Ovary (tissue), 9 donors: ENCODE results near the gene ANKRD33B. TPM values are rescaled to one million over a fixed set of nuclear protein-coding genes. Genes with fewer than 3 reads are reported as not detected.

Source experiments
- DNase-seq, 5 donors: peaks; one replicate each; pipeline ENCODE4 v3.0.0-alpha.2; 2019 to 2020
- H3K27ac ChIP-seq, 2 donors: fragments of 200-600 bp; one replicate each; pipeline versions ENCODE4 v1.5.1 to v1.8.0; 2019 to 2022
- H3K27me3 ChIP-seq: fragments of 200-600 bp; one replicate; pipeline ENCODE4 v1.8.0; 2022
- H3K36me3 ChIP-seq: fragments of 200-600 bp; sonication (generic); one replicate; pipeline ENCODE4 v1.5.1; 2019
- H3K4me1 ChIP-seq: one replicate; pipeline ENCODE4 v1.8.1; 2013; ENCODE audit warnings: mild to moderate bottlenecking, moderate library complexity; ENCODE audit not compliant: insufficient read depth
- H3K4me3 ChIP-seq: fragments of 200-600 bp; sonication (generic); one replicate; pipeline ENCODE4 v1.5.1; 2017
- H3K9me3 ChIP-seq, 2 donors: fragments of 200-600 bp in 1 of 2; sonication (generic) in 1 of 2; one replicate each; pipeline versions ENCODE4 v1.5.1 to v1.8.1; 2013 to 2019; ENCODE audit warnings: mild to moderate bottlenecking in 1 of 2, moderate library complexity in 1 of 2
- CTCF ChIP-seq, 3 donors: fragments of 450-650 bp in 2 of 3; fragments of 200-600 bp in 1 of 3; IDR thresholded peaks; one replicate each; pipeline versions ENCODE4 v1.5.1 to v1.8.0; 2016 to 2022; ENCODE audit warnings: antibody characterized with exemption in 3 of 3, mild to moderate bottlenecking in 1 of 3
- EP300 ChIP-seq: sonication (generic); formaldehyde crosslinking; IDR thresholded peaks from one replicate; pipeline ENCODE4 v1.6.1; 2017; ENCODE audit warnings: antibody characterized with exemption
- POLR2A ChIP-seq: fragments of 450-650 bp; IDR thresholded peaks from one replicate; pipeline ENCODE4 v1.6.1; 2017; ENCODE audit warnings: antibody characterized with exemption, mild to moderate bottlenecking, moderate library complexity
- WGBS, 3 donors: extraction: QIAGEN DNeasy Blood & Tissue Kit in 1 of 3; methylation state at CpG; one replicate each; pipeline versions ENCODE4 v1.1.5 to v1.1.7; 2013 to 2017; 5-methylcytosine and 5-hydroxymethylcytosine counted together
- intact Hi-C, 4 donors: fragments of 100-400 bp; cut with DNase I; formaldehyde crosslinking; loops; one replicate each; pipeline versions ENCODE4 v1.11.0 to v1.15.1; 2022 to 2023
- polyA plus RNA-seq, 2 donors: library from polyadenylated mRNA; stranded (reverse); fragments of 200-250 nt in 1 of 2; fragments of 350-450 nt in 1 of 2; fragmentation: Illumina TruSeq in 1 of 2; extraction: RNeasy Lipid Tissue Mini Kit (QIAGEN cat#74804) in 1 of 2; gene quantifications; one replicate each; pipeline ENCODE4 v1.2.3, GENCODE V29; 2013 to 2014
- total RNA-seq, 7 donors: library from RNA; depleted of rRNA in 2 of 7; stranded (reverse); fragments of >200 nt in 2 of 7; fragmentation: NEBNext Ultra II Directional in 3 of 7; extraction: Animal tissue kit (Norgen Biotek cat#: 25700) in 3 of 7; gene quantifications; one replicate each; pipeline versions ENCODE4 v1.1.0 to v1.2.4, GENCODE V29; 2016 to 2023
- donor health status: DM: no; HTN: no; CAD: no; lungs with moderate emphysema.
- donor health status: DM: no; HTN: no; CAD: no.
- donor health status: Bipolar disorder and iron deficiency.
- donor health status: DM: yes; HTN: yes; CAD: no.
- donor health status: DM: no; HTN: no; CAD: no.
- donor health status: DM: yes; HTN: yes; CAD: no.

ANKRD33B gene
- total and polyA plus RNA-seq, 9 donors: 0.65 to 13.3 (median 1.9) TPM

GRCh38 chr5:10655972-10656830, 92.3 kb downstream of the ANKRD33B start:
- H3K36me3 ChIP-seq: no peaks in the 10 kb centered on the region
- no peaks in the 10 kb centered on the region for H3K27me3 ChIP-seq
- DNase-seq: no peak
- no peaks in the 10 kb centered on the region for H3K4me1 ChIP-seq
- intact Hi-C loops: no loop called here
- 70 to 79% (median 70%) methylated on average over 18 of the region's 18 CpGs for WGBS, 3 donors
- H3K4me3 ChIP-seq: no peak overlapping the region
- no peak for TF ChIP-seq POLR2A
- TF ChIP-seq EP300: no peak
- TF ChIP-seq CTCF (IDR thresholded peaks at IDR 0.05): no peak
- no peaks in the 10 kb centered on the region for H3K9me3 ChIP-seq
- no peak overlapping the region for H3K27ac ChIP-seq

- intact Hi-C loops: no loop called here
- no peak for TF ChIP-seq CTCF (IDR thresholded peaks at IDR 0.05)
- TF ChIP-seq EP300: no peak
- TF ChIP-seq POLR2A: no peak
- no peak overlapping the region for H3K4me3 ChIP-seq
- no peaks in the 10 kb centered on the region for H3K27me3 ChIP-seq
- WGBS, 3 donors: 75 to 81% (median 78%) methylated on average over 4 of the region's 4 CpGs
- H3K4me1 ChIP-seq: no peaks in the 10 kb centered on the region
- H3K36me3 ChIP-seq: no peaks in the 10 kb centered on the region
- no peaks in the 10 kb centered on the region for H3K9me3 ChIP-seq
- H3K27ac ChIP-seq: no peak overlapping the region
- no peak for DNase-seq
These were observed 94.4 kb downstream of the ANKRD33B start for GRCh38 chr5:10658265-10658664.

- intact Hi-C loops: no loop called here
- 86 to 91% (median 91%) methylated on average over 3 of the region's 3 CpGs for WGBS, 3 donors
- H3K27ac ChIP-seq: no peak overlapping the region
- DNase-seq: no peak
- TF ChIP-seq POLR2A (no peak), CTCF (IDR thresholded peaks at IDR 0.05) (no peak), EP300 (no peak)
- H3K36me3 ChIP-seq: no peaks in the 10 kb centered on the region
- H3K27me3 ChIP-seq: no peaks in the 10 kb centered on the region
- H3K4me1 ChIP-seq: no peaks in the 10 kb centered on the region
- H3K4me3 ChIP-seq: no peak overlapping the region
- no peaks in the 10 kb centered on the region for H3K9me3 ChIP-seq
These were observed 96.3 kb downstream of the ANKRD33B start for GRCh38 chr5:10660135-10660534.

GRCh38 chr5:10660720-10661387, 97.0 kb downstream of the ANKRD33B start:
- Histone ChIP-seq H3K9me3 (no peaks in the 10 kb centered on the region), H3K4me1 (no peaks in the 10 kb centered on the region), H3K36me3 (no peaks in the 10 kb centered on the region), H3K27me3 (no peaks in the 10 kb centered on the region), H3K27ac (no peak overlapping the region), H3K4me3 (no peak overlapping the region)
- WGBS, 3 donors: 89 to 91% (median 91%) methylated on average over 15 of the region's 15 CpGs
- intact Hi-C loops: no loop called here
- TF ChIP-seq POLR2A: no peak
- TF ChIP-seq EP300: no peak
- TF ChIP-seq CTCF (IDR thresholded peaks at IDR 0.05): no peak
- DNase-seq: no peak
